ENCODE data around the gene GIGYF1. TPM values are rescaled to one million over a fixed set of nuclear protein-coding genes. Genes with fewer than 3 reads are reported as not detected.

The GIGYF1 gene
- total and polyA plus RNA-seq, 2 of the 8 experiments (the other 6 are each of a cell fraction or from before 2014, with no cell fraction given): 24.1 to 99.3 TPM

GRCh38 chr7:100655908-100656674, 38.0 kb downstream of the GIGYF1 start, which contains the start of gene ACTL6B (continued):
- TF ChIP-seq CHD7 (IDR thresholded peaks at IDR 0.05; ENCODE audit: insufficient replicate concordance, low read length) (no peak), EGR1 (IDR thresholded peaks at IDR 0.05; ENCODE audit: borderline replicate concordance, low read depth, low read length) (peak; percentile 97), CREB1 (IDR thresholded peaks at IDR 0.05) (peak; percentile 43; the same call in 1 of the 2 replicates), POLR2AphosphoS5 (IDR thresholded peaks at IDR 0.05; ENCODE audit: low read depth, low read length) (peak; percentile 51; the same call in 1 of the 2 replicates), ATF2 (IDR thresholded peaks at IDR 0.05; ENCODE audit: low read length) (peak; percentile 72; the same call in 1 of the 2 replicates), YY1 (IDR thresholded peaks at IDR 0.05; ENCODE audit: low read depth, low read length) (0 out of 2 replicates have a peak, but pooled peaks have one; percentile 18), USF2 (IDR thresholded peaks at IDR 0.05; ENCODE audit: low read length) (no peak)

Measured in H1 (cell line).